UCSD-AML1 (cell line): Measurements from ENCODE around the gene FXR2.

Source experiments
- DNase-seq: peaks from one replicate; lab custom pipeline; 2025; ENCODE audit not compliant: unreplicated experiment; lab: John Stamatoyannopoulos, UW

The FXR2 gene

DNA sequence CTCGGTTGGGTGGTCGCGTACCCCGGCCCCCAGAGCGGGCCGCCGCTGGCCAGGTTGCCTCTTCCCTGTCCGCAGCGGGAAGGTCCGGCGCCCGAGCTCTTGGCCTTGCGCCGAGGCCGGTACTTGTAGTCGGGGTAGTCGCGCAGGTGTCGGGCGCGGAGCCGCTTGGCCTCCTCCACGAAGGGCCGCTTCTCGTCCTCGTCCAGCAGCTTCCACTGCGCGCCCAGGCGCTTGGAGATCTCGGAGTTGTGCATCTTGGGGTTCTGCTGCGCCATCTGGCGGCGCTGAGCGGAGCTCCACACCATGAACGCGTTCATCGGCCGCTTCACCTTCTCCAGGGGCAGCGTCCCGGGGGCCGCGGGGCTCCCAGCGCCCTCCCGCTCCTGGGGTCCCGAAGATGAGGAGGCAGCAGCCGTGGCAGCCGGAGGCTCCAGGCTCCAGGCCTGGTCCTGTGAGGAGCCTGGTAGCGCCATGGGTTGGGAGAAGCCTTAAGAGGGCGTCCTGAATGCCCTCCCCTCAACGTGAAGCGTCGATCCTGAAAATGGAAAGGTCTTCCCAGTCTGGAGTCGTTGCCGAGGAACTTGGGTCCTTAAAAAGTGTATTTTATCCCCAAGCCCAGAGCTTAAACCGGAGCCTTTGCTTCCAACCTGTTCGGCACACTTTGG is 25.4 kb downstream of the FXR2 start:
- no peak for DNase-seq

DNA sequence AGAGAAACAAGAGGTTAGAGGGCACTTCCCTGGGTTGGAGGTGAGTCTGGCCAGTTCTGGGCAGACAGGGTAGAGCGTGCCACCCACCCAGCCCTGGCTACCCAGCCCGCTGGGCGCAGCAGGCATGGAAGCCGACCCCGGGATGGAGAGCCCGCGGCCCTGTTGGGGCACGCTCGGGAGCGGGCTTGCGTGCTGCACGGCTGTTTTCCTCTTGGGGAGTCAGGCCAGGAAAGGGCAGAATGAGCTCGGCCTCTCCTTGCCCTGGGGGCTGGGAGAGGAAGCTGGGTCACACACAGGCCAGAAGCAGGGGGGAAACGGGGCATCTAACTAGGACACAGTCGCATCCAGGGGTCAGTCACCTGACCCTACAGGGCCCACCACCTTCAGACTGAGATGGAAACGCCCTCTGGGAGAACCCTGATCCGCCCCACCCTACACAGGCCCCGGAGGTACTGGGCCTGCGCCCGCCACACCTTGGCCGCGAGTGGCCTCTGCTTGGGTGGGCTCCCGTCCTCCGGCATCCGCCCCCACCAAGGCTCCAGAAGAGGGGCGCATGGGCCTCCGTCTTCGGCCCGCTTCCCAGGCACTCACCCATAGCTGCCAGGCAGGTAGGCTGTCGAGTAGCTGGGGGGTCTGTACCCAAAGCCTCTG is 26.0 kb downstream of the FXR2 start:
- no peak for DNase-seq

DNA sequence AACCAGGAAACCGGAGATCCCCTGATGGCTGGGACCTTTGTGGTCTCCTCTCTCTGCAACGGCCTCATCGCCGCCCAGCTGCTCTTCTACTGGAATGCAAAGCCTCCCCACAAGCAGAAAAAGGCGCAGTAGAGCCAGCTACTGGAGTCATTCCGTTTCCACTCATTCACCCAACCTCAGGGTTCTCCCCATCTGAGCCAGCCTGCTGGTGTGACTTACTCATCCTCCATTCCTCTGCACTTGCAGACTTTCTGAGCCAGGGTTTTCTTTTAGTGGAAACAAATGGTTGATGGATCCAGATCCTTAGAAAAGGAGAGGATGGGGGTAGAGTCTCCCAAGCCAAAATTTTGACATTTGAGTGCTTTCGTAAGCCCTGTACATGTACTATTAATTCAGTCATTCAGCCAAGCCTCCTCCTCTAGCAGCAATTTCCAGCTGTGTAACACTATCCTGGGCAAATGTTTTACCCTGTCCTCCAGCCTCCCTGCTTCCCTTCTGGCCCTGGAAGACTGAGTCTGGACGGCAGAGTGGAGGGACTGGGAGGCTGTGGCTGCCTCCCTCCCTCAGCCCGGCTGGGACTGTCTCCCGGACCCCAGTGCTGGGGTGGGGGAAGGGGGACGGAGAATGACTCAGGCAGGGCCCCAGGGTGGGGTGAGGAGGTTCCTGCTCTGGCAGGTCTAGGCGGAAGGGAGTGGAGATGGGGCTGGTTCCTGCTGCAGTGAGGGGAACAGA is 27.1 kb downstream of the FXR2 start:
- DNase-seq: no peak

DNA sequence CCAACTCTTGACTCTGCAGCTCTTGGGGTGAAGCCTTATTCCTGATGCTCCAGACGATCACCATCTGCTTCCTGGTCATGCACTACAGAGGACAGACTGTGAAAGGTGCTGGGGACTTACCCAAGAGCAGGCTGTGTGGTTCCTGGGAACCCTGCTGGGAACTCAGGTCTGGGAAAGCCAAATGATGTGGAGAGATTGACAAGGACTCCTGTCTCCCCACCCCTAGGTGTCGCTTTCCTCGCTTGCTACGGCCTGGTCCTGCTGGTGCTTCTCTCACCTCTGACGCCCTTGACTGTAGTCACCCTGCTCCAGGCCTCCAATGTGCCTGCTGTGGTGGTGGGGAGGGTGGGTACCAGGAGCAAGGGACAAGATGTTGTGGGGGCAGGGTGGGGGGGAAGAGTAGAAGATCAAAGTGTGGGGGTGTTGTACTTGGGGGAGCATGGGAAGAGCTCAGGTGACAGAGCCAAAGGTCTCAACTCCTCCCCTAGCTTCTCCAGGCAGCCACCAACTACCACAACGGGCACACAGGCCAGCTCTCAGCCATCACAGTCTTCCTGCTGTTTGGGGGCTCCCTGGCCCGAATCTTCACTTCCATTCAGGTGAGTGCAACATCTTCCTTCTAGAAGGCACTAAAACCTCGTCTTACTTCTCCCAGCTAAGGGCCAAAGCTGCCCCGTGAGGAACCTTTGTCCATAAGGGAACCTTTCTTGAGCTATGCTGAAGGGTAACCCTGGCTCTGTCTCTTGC is 27.9 kb downstream of the FXR2 start:
- no peak for DNase-seq

DNA sequence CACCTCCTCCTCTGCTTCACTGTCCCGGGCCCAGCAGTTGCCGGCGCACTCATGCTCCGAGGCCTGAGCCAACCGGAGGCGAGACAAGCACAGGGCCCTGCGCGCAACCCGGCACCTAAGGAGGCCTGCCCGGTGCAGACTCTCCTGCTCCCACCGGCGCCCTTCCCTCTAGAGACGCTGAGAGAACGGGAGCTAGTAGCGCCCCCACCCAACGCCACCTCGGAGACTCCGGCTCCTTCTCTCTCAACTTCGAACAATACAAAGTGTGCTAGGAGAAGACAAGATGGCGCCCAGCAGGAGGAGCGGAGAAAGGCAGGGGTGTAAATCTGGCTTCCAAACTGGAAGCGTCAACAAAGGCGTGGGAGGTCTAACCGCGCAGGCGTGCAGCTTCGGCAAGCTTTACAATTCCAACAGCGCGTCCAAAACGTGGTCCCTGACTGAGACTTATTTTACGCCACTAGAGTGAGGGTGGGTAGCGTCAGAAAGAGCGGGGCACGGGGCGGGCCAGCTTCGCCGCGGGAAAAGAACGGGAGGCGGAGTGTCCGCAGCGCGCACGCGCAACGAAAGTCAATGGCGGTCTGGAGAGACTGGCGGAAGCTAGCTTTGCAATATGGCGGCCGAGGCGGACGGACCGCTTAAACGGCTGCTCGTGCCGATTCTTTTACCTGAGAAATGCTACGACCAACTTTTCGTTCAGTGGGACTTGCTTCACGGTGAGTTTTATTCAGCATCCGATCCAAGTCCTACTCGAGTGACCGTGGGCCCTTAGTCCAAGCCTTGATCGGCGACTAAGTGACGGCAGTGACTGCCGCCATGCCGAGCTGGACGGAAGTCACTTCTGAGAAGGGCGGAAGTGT is 31.2 kb downstream of the FXR2 start, which contains the start of gene MPDU1:
Gene MPDU1, plus strand, starts transcription at position 600 of the 857 bp plus-strand sequence. Its CDS starts 11 bp downstream, at position 611.
- peak; percentile 94 for DNase-seq

DNA sequence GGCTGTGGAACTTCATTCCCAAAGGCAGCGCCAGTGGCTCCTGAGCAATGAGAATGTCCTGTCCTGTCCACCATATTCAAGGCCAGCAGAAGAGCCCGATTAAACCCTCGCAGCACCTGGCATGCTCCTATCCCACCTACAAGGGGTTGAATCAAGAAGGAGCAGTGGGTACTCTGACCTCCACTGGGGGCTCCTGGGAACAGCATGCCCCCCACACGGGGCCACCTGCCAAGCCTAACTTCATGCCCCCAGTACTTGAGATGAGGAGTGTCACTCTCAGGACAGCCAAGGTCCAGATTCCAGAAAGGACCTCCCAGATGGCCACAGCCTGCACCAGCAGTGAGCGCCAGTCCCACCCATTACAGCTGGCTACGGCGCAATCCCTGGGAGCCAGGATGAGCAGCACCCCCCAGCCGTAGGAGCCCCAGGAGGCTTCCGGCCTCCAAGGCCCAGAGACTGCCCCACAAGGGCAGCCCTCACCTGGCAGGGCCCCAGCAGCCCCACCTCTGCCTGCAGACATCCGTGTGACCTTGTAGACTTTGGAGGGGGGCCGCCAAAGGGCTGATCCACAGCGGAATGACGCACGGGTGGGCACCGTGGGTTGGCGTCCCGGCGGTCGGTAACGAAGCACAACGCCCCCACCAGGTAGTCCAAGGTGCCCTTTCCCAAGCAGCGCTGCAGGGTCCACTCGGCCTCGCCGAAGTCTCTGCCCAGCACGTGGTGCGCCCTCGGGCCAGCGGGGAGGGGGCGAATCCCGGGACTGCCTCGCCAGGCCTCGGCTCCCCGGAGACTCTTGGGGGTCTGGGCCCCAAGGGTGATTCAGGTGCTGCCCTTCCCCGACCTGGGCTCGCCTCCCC is 32.1 kb downstream of the FXR2 start:
- DNase-seq: no peak

DNA sequence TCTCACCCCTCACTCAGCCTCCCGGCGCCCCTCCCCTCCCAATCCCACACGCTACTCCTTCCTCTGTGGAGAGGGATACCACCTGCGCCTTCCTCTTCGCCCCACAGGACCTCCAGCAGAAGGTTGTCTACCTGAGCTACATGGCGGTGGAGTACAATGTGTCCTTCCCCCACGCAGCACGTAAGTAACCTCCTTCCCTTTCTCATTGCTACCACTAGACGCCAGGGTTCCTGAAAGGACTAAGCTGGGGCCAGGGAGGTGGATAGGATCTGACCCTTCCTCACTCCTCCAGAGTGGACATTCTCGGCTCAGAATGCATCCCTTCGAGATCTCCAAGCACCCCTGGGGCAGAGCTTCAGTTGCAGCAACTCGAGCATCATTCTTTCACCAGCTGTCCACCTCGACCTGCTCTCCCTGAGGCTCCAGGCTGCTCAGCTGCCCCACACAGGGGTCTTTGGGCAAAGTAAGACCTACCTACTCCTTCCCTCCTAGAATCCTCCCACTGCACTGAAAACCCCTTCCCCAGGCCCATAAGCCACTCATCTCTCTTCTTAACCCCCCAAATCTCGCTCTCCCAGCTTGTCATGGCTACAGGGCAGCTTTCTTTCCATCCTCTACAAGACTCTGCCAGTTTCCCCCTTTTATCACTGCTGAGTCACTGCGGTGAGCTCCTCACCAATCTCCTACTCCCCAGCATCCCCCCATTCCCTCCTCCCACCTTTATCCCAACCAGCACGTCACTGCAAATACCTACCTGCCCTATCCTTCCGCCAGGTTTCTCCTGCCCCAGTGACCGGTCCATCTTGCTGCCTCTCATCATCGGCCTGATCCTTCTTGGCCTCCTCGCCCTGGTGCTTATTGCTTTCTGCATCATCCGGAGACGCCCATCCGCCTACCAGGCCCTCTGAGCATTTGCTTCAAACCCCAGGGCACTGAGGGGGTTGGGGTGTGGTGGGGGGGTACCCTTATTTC is 33.8 kb downstream of the FXR2 start:
- no peak for DNase-seq

DNA sequence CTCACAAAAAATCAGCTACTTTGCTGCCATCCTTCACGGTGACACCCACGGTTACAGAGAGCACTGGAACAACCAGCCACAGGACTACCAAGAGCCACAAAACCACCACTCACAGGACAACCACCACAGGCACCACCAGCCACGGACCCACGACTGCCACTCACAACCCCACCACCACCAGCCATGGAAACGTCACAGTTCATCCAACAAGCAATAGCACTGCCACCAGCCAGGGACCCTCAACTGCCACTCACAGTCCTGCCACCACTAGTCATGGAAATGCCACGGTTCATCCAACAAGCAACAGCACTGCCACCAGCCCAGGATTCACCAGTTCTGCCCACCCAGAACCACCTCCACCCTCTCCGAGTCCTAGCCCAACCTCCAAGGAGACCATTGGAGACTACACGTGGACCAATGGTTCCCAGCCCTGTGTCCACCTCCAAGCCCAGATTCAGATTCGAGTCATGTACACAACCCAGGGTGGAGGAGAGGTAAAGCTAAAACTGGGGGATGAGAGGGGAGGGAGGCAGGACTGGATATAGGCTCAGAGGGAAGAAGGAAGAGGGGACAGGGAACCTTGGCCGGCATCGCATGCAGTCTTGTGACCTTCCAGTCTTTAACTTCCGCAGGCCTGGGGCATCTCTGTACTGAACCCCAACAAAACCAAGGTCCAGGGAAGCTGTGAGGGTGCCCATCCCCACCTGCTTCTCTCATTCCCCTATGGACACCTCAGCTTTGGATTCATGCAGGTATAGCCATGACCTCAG is 34.7 kb downstream of the FXR2 start:
- DNase-seq: no peak

DNA sequence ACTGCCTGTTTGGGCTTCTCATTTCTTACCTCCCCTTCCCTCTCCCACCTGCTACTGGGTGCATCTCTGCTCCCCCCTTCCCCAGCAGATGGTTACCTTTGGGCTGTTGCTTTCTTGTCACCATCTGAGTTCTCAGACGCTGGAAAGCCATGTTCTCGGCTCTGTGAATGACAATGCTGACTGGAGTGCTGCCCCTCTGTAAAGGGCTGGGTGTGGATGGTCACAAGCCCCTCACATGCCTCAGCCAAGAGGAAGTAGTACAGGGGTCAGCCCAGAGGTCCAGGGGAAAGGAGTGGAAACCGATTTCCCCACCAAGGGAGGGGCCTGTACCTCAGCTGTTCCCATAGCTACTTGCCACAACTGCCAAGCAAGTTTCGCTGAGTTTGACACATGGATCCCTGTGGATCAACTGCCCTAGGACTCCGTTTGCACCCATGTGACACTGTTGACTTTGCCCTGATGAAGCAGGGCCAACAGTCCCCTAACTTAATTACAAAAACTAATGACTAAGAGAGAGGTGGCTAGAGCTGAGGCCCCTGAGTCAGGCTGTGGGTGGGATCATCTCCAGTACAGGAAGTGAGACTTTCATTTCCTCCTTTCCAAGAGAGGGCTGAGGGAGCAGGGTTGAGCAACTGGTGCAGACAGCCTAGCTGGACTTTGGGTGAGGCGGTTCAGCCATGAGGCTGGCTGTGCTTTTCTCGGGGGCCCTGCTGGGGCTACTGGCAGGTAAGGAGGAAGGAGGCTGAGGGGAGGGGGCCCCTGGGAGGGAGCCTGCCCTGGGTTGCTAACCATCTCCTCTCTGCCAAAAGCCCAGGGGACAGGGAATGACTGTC is 35.5 kb downstream of the FXR2 start, which contains the start of gene CD68:
Gene CD68, plus strand, starts transcription at position 638 of the 833 bp plus-strand sequence. Its CDS starts 40 bp downstream, at position 678.
- DNase-seq: peak; percentile 77

DNA sequence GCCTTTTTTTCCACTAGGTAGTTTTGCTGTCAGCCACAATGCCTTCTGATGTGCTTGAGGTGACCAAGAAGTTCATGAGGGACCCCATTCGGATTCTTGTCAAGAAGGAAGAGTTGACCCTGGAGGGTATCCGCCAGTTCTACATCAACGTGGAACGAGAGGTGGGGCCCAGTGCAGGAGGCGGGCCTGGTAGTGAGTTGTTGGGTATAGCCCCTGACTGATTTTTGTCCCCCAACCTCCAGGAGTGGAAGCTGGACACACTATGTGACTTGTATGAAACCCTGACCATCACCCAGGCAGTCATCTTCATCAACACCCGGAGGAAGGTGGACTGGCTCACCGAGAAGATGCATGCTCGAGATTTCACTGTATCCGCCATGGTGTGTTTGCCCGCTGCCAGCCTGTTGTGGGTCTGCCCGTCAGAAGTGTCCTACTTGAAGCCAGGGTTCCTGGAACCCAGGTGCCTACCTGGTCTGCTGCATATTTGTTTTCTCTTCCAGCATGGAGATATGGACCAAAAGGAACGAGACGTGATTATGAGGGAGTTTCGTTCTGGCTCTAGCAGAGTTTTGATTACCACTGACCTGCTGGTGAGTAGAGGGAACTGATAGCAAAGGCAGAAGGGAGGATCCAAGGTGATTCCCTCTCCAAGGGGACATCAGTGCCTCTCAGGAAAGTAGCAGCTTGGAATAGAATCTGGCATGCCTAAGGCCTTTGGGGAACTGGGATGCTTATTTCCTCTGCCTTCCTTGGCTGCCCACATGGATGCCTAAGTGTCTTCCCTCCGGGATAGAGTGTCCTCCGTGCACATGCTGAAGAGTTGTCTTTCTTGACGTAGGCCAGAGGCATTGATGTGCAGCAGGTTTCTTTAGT is 37.1 kb downstream of the FXR2 start:
- DNase-seq: no peak

DNA sequence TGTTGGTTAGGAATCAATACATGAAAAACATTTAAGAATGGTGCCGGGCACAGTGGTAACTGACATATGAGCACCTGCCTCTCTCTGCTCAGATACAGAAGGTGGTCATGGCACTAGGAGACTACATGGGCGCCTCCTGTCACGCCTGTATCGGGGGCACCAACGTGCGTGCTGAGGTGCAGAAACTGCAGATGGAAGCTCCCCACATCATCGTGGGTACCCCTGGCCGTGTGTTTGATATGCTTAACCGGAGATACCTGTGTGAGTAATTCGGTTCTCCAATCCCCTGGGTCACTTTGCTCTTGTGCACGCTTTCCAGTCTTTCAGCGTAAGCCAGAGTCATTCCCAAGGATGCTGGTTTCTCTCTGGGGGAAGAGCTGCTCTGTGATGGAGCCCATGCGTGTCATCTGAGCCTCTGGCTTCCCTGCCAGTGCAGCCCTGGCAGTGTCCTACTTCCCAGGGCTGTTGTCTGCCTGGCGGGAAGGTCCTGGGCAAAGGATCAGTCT is 38.2 kb downstream of the FXR2 start:
- DNase-seq: no peak

DNA sequence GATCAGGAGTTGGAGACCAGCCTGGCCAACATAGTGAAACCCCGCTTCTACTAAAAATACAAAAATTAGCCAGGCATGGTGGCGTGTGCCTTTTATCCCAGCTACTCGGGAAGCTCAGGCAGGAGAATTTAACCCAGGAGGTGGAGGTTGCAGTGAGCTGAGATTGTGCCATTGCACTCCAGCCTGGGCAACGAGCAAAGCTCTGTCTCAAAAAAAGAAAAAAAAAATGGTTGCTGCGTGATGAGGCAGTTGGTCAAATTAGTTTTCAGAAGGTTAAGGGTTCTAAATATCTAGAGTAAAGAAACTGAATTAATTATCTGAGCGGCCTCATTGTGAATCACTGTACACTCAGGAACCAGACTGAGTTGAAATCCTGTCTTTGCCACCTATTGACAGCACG is 38.7 kb downstream of the FXR2 start:
- DNase-seq: no peak

DNA sequence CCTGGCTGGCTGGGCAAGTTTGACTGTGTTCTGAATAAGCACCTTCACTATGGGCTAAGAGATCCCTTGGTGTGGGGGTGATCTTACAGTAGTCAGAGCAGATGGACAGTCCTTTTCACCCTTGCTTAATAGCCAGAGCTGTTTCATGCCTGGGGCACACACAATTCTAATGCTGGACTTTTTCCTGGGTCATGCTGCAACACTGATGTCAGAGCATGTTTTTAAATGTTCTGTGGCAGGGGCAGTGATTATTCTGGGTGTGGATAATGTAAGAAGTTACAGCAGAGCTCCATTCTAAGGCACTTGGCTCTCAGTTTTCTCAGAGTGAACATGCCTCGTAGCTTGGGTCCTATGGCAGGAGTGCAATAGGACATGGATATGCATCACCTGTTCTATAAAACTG is 39.2 kb downstream of the FXR2 start:
- no peak for DNase-seq

DNA sequence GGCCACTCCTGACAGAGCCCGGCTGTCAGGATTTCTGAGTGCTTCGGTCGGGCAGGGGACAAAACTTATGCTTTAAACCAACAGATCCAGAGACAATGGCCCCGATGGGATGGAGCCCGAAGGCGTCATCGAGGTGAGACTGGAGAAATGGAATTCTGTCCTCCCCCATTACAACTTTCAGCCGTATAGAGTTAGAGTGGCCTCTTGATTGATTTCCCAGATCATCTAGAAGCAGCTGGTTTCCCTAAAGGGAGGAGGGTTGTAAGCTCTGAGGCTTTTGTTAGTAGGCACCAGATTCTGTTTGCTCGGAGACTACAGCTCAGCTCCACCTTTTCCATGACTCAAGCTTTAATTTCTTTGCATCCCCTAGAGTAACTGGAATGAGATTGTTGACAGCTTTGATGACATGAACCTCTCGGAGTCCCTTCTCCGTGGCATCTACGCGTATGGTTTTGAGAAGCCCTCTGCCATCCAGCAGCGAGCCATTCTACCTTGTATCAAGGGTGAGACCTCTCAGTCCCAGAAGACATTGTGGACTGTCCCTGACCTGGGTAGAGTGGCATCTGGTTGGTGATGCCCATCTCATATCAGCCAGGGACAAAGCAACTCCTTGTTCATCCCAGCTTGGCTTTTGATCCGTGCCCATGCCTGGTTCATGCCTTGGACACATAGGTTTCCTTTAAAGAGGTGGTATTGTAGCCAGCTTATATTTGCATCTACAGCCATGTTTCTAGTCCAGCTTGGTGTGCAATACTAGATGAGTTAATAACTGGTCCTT is 40.3 kb downstream of the FXR2 start:
- DNase-seq: no peak
